HG03558 (cell line): Measurements from ENCODE around the gene SLFN14.
"Not testable (repeated sequence)": the region's sequence is repeated elsewhere in the genome, so short reads cannot be mapped to it uniquely, and the experiment has no call there.

ENCODE experiments used
- ATAC-seq: cut with Tn5 transposase; IDR thresholded peaks from one replicate; pipeline ENCODE4 v1.9.1; 2021; ENCODE audit warnings: moderate number of reproducible peaks; ENCODE audit not compliant: unreplicated experiment; ENCODE audit errors: extremely low read depth

Gene SLFN14

DNA sequence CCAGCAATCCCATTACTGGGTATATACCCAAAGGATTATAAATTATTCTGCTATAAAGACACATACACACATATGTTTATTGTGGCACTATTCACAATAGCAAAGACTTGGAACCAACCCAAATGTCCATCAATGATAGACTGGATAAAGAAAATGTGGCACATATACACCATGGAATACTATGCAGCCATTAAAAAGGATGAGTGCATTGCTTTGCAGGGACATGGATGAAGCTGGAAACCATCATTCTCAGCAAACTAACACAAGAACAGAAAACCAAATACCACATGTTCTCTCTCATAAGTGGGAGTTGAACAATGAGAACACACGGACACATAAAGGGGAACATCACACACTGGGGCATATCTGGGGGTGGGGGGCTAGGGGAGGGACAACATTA is 31.3 kb downstream of the SLFN14 start:
- ATAC-seq = not testable (repeated sequence)

GRCh38 chr17:35523296-35523695 is 37.3 kb downstream of the SLFN14 start:
- ATAC-seq = no peak

- not testable (repeated sequence) for ATAC-seq
Measured at GRCh38 chr17:35521654-35522256, 38.9 kb downstream of the SLFN14 start.

DNA sequence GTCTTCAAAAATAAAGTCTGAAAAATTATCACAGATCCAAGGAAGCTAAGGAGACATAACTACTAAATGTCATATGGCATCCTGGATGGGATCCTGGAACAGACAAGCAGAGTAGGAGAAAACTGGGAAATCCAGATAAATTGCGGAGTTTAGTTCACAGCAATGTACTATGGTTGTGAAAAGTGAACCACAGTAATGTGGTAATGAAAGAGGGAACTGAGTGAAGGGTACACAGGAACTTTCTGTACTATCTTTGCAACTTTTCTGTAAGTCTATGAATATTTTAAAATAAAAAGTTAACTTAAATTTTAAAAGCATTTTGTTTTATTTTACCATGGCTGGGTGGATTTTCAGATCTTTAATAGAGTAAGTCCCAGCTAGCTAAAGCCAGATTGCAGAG is 39.5 kb downstream of the SLFN14 start:
- no peak for ATAC-seq

DNA sequence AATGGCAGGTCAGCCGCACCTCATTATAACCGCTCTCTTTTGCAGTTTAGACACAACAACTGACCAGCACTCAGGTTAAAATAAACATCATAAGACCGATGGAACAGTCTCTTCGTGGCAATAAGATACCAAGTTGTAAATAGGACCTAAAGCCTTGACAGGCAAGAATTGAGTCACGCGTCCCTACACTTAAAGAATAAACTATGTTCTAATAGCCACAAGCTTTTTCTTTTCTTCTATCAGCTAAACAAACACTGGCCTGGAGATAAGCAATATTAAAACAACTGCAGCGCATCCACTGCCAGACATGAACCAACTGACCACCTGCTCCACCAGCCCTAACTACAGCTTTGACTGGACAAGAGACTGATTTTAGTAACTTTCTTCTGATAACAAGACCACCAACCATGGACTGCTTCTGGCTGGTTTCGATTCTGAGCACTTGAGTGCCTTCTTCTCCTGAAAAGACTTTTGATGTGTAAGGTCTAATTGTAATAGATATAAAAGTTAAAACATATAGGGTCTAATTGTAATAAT is 40.6 kb downstream of the SLFN14 start:
- no peak for ATAC-seq

- no peak for ATAC-seq
Measured at GRCh38 chr17:35519439-35519838, 41.2 kb downstream of the SLFN14 start.

DNA sequence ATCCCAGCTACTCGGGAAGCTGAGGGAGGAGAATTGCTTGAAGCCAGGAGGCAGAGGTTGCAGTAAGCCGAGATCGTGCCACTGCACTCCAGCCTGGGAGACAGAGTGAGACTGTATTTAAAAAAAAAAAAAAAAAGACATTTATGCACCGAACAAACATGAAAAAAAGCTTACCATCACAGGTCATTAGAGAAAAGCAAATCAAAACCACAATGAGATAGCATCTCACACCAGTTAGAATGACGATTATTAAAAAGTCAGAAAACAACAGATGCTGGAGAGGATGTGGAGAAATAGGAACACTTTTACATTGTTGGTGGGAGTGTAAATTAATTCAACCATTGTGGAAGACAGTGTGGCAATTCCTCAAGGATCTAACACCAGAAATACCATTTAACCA is 42.2 kb downstream of the SLFN14 start:
- not testable (repeated sequence) for ATAC-seq

DNA sequence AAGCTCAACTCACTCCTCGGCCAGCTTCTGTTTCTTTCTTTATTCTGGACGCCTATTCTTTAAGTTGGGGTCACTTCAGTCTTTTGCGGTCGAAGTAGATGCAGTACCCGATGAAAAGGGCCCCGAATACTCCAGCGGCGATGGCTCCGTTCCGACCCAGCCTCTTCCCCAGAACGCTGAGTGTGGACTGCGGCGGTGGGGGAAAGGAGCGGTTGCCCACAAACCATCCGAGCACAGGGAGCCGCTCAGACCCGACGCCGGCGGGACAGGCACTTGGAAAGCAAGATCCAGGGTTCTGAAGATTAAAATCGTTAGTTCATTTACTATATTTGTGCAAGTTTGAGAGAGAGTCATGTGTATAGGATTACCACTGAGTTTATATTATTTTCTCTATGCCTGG is 45.6 kb downstream of the SLFN14 start:
- no peak for ATAC-seq

DNA sequence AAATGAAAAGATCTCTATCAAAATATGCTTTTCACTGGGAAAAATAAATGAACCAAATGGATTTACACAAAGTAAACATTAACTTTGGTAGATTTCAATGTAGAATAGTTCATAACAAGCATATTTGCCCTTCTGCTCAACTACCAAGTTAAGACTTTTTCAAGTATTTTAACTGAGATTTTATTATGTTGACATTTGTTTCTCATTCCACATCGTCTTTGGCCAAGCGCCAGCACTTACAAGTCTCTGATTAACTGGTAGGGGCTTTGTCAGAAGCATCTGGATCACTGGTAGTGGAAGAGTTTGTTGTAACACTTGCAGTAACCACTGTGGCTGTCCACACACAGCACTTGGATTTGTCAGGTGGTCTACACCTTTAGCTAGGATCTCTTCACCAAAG is 46.1 kb downstream of the SLFN14 start:
- ATAC-seq = no peak
